Smooth muscle cell (in vitro differentiated cells): ENCODE data around the gene ABCC6. TPM values are rescaled to one million over a fixed set of nuclear protein-coding genes. Genes with fewer than 3 reads are reported as not detected.
A peak's percentile ranks its signal among the peaks of the same experiment; 100 is the strongest.
"Not testable (repeated sequence)": the region's sequence is repeated elsewhere in the genome, so short reads cannot be mapped to it uniquely, and the experiment has no call there.

Experiments used
- DNase-seq: peaks from one replicate; lab custom pipeline; 2025; ENCODE audit not compliant: unreplicated experiment; lab: John Stamatoyannopoulos, UW
- H2AFZ ChIP-seq: fragments of 200-600 bp; sonication (generic); 2 replicates; pipeline ENCODE4 v1.6.0; 2016; ENCODE audit warnings: antibody characterized with exemption, low read depth, mild to moderate bottlenecking
- H3F3A ChIP-seq: fragments of 200-600 bp; sonication (generic); 2 replicates; pipeline ENCODE4 v1.6.0; 2017; ENCODE audit warnings: antibody characterized with exemption, low read depth
- H3K27ac ChIP-seq: fragments of 200-600 bp; sonication (generic); 2 replicates; pipeline ENCODE4 v1.5.1; 2016; ENCODE audit warnings: low read depth, mild to moderate bottlenecking
- H3K27me3 ChIP-seq: fragments of 200-600 bp; sonication (generic); 2 replicates; pipeline ENCODE4 v1.6.1; 2016; ENCODE audit warnings: low read depth, mild to moderate bottlenecking
- H3K36me3 ChIP-seq: fragments of 200-600 bp; sonication (generic); 2 replicates; pipeline ENCODE4 v1.5.1; 2016; ENCODE audit warnings: low read depth
- H3K4me1 ChIP-seq: fragments of 200-600 bp; sonication (generic); 2 replicates; pipeline ENCODE4 v1.5.1; 2016; ENCODE audit warnings: low read depth
- H3K4me2 ChIP-seq: fragments of 200-600 bp; sonication (generic); 2 replicates; pipeline ENCODE4 v1.6.0; 2016; ENCODE audit warnings: mild to moderate bottlenecking
- H3K4me3 ChIP-seq: fragments of 200-600 bp; sonication (generic); 2 replicates; pipeline ENCODE4 v1.5.1; 2016; ENCODE audit warnings: mild to moderate bottlenecking
- H3K79me2 ChIP-seq: fragments of 200-600 bp; sonication (generic); 2 replicates; pipeline ENCODE4 v1.6.0; 2016; ENCODE audit warnings: low read depth, mild to moderate bottlenecking
- H3K9ac ChIP-seq: fragments of 200-600 bp; sonication (generic); 2 replicates; pipeline ENCODE4 v1.6.0; 2016; ENCODE audit warnings: low read depth
- H3K9me3 ChIP-seq: fragments of 200-600 bp; sonication (generic); replicated peaks from 2 replicates; pipeline ENCODE4 v1.5.1; 2016; ENCODE audit warnings: low read depth
- H4K20me1 ChIP-seq: fragments of 200-600 bp; sonication (generic); 2 replicates; pipeline ENCODE4 v1.6.0; 2016; ENCODE audit warnings: low read depth
- CTCF ChIP-seq: fragments of 200-600 bp; sonication (generic); IDR thresholded peaks from 2 replicates; pipeline ENCODE4 v1.5.1; 2017; ENCODE audit warnings: borderline replicate concordance, mild to moderate bottlenecking, antibody characterized with exemption; ENCODE audit not compliant: insufficient read depth, poor library complexity, severe bottlenecking
- WGBS: methylation state at CpG from one replicate; pipeline ENCODE4 v1.1.7; 2016; ENCODE audit warnings: low lambda C conversion rate; 5-methylcytosine and 5-hydroxymethylcytosine counted together
- polyA plus RNA-seq: library from polyadenylated mRNA; unstranded; fragments of >200 nt; fragmentation: Nextera tagmentation; extraction: Ambion mirVana; gene quantifications from 2 replicates; pipeline ENCODE4 v1.2.1, GENCODE V29; 2016
- total RNA-seq: library from RNA; depleted of rRNA; stranded (reverse); fragments of >200 nt; gene quantifications from 2 replicates; pipeline ENCODE4 v1.2.3, GENCODE V29; 2014

ABCC6 gene
- total and polyA plus RNA-seq, 2 experiments from 2014 or later = 0.94 to 1.9 TPM

DNA sequence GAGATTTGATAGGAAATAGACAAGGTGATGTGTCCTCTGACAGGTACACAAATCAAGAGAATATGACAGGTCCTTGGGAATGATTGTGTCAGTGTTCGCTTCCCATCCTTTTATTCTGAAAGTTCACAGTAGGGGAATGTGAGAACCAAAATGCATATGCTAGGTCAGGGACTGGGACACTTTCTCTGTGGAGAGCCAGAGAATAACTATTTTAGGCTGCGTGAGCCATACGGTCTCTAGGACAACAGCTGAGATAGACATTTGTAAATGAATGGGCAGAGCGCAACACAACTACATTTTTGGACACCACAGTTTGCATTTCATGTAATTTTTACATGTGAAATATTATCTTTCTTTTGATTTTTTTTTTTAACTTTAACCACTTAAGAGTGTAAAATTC lies 36.7 kb upstream of the ABCC6 start:
- 100% methylated on average over 1 of the region's 4 CpGs for WGBS
- not testable (repeated sequence) for H3F3A ChIP-seq, H3K27me3 ChIP-seq, H3K4me2 ChIP-seq, H3K36me3 ChIP-seq, H2AFZ ChIP-seq, H3K79me2 ChIP-seq, H3K9ac ChIP-seq, DNase-seq, H3K27ac ChIP-seq, H3K4me1 ChIP-seq, H4K20me1 ChIP-seq, H3K9me3 ChIP-seq, H3K4me3 ChIP-seq

DNA sequence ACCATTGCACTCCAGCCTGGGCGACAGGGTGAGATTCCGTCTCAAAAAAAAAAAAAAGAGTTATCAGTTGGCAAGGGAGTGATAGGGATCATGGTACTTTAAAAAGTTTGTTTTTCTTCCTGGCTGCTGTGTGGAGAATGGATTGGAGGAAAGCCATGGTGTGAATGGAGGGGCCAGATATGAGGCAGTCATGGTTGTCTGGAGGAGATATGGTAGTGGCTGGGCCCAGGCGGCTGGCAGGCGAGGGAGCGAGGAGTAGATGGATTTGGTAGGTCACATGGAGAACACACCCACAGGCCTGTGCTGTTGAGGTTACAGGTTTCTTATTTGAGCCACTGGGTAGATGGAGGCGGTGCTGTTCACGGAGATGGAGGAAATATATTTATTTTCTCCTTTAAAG lies 35.5 kb upstream of the ABCC6 start:
- WGBS = 79% methylated on average over 7 of the region's 7 CpGs
- DNase-seq, H3K9me3 ChIP-seq: not testable (repeated sequence)

GRCh38 chr16:16257301-16257923 lies 34.1 kb upstream of the ABCC6 start:
- H3K27ac ChIP-seq, H3K9me3 ChIP-seq, H3K36me3 ChIP-seq, H2AFZ ChIP-seq, DNase-seq, H3K9ac ChIP-seq, H3F3A ChIP-seq, H3K79me2 ChIP-seq, H3K4me1 ChIP-seq, H4K20me1 ChIP-seq, H3K27me3 ChIP-seq, H3K4me2 ChIP-seq, H3K4me3 ChIP-seq: not testable (repeated sequence)
- peak; percentile 19 for TF ChIP-seq CTCF
- WGBS = 88% methylated on average over 2 of the region's 2 CpGs

More for the DNA sequence above, 35.5 kb upstream of the ABCC6 start:
- H3K4me1 ChIP-seq, H4K20me1 ChIP-seq, H3K4me3 ChIP-seq, H3K36me3 ChIP-seq, H3K27ac ChIP-seq, H3K9ac ChIP-seq, H2AFZ ChIP-seq, H3K4me2 ChIP-seq, H3K79me2 ChIP-seq, H3F3A ChIP-seq, H3K27me3 ChIP-seq: not testable (repeated sequence)

GRCh38 chr16:16252377-16252776 lies 29.1 kb upstream of the ABCC6 start:
- H3K9me3 ChIP-seq, H4K20me1 ChIP-seq, H3K4me2 ChIP-seq, H3K27ac ChIP-seq, H3K4me3 ChIP-seq, H3K9ac ChIP-seq, H3K4me1 ChIP-seq, DNase-seq, H3F3A ChIP-seq, H3K79me2 ChIP-seq, H3K36me3 ChIP-seq, H2AFZ ChIP-seq, H3K27me3 ChIP-seq: not testable (repeated sequence)
- no CpG with 5 or more reads among the region's 5 CpGs for WGBS

GRCh38 chr16:16249621-16250330 lies 26.5 kb upstream of the ABCC6 start:
- not testable (repeated sequence) for H3K79me2 ChIP-seq, H2AFZ ChIP-seq, H3K4me2 ChIP-seq, DNase-seq, H3K36me3 ChIP-seq, H3K27ac ChIP-seq, H3K4me1 ChIP-seq, H4K20me1 ChIP-seq, H3F3A ChIP-seq, H3K9ac ChIP-seq, H3K4me3 ChIP-seq, H3K27me3 ChIP-seq, H3K9me3 ChIP-seq
- WGBS = 96% methylated on average over 4 of the region's 7 CpGs

- H3K9ac ChIP-seq, DNase-seq, H3F3A ChIP-seq, H3K4me2 ChIP-seq, H3K79me2 ChIP-seq, H4K20me1 ChIP-seq, H3K4me1 ChIP-seq, H3K9me3 ChIP-seq, H3K27ac ChIP-seq, H3K4me3 ChIP-seq, H3K27me3 ChIP-seq, H2AFZ ChIP-seq, H3K36me3 ChIP-seq: not testable (repeated sequence)
- WGBS = no CpG with 5 or more reads among the region's 3 CpGs
Measured at GRCh38 chr16:16247439-16247838, 24.1 kb upstream of the ABCC6 start.

DNA sequence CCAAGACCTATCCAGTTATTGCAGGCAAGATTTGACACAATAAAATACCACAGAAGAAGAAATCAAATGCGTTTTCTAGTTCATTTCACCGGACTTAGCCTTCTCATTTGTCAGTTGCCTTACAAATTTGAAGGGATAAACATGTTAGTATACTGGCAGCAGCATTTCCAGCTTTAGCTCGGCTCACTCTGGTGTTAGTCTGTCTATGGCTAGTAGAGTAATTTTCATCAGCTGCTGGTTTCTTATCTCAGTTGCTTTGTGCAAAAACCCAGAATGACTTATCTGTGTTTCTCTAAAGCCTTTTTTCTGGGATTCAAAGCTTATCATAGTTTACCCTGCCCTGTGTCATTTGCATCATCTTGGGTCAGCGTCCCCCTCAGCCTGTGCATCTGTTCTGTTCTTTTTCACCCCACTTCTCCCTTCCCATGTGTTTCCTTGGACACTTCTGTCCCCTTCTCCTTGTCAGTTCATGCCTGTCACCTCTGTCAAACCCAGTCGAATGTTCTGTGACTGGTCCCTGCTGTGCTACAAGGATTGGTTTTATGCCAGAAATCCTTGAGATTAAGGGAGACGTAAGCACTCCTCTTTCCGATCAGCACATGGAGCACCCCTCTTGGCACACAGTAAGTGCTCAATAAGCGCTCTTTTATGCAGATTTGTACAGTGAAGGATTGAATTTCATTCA lies 23.4 kb upstream of the ABCC6 start:
- not testable (repeated sequence) for H3K27me3 ChIP-seq, H3K9ac ChIP-seq, H2AFZ ChIP-seq, H3K36me3 ChIP-seq, H3K79me2 ChIP-seq, H4K20me1 ChIP-seq, H3K27ac ChIP-seq, H3K4me1 ChIP-seq, H3K9me3 ChIP-seq, H3K4me2 ChIP-seq, DNase-seq, H3K4me3 ChIP-seq, H3F3A ChIP-seq
- WGBS = 54% methylated on average over 6 of the region's 8 CpGs
